HL-60/S4 (cell line): ENCODE measurements around the gene AGBL3.

ENCODE experiments used
- in situ Hi-C: fragments of 300-500 bp; cut with MboI; formaldehyde crosslinking; loops from 2 replicates; pipeline ENCODE4 v1.14.3; 2022; ENCODE audit warnings: low sequenced_read_pairs

The AGBL3 gene

DNA sequence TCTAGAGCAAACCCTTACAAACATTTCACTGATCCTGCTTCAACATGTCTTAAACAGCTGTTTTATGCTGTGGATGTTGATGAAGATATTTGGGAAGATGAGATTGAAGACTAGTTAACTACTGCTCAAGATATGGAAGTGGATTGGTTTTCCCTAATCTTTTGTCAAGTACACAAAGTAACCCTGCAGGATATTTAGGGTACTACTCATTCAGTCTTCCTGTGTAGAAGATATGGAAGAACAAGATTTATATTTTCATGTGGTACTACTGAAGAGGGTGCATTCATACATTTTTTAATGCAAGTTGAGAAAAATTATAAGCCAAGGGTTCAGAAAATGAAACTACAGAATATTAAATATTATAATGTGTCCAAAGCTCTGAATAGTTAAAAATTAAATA is 143.3 kb downstream of the AGBL3 start:
- in situ Hi-C loops = no loop called here

DNA sequence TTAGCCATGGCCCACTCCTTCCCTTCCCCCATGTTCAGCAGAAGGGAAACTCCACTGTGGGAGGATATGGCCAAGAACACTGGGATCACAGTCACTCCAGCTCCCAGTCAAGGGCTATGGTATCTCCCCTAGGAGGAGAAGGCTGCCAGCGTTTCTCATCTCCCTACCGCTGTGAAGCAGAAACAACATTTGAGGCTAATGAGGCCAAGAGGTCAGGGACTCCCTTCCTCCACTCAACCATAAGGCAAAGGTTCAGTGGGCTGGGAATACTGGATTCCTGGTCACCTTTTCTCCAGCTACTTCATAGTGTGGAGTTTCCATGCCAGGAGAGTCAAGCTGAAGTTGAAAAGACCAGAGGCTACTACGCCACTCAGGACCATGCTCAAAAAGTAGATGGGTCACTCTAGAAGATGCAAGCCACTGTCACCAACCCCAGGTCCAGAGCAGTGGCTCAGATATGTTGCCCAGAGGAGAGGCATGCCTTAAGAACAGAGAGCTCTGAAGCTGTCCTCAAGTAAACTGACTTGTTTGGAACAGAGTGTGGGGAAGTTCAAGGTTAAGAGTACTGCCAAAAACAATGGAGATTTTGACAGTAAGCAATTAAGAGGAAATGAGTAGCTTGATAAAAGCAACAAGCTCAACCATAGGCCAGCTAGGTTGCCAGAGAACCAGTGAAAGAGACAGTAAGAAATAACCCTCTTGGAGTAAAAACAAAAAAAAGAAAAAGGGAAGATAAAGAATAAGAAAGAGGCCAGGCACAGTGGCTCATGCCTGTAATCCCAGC is 157.8 kb downstream of the AGBL3 start:
- in situ Hi-C loops = no loop called here

DNA sequence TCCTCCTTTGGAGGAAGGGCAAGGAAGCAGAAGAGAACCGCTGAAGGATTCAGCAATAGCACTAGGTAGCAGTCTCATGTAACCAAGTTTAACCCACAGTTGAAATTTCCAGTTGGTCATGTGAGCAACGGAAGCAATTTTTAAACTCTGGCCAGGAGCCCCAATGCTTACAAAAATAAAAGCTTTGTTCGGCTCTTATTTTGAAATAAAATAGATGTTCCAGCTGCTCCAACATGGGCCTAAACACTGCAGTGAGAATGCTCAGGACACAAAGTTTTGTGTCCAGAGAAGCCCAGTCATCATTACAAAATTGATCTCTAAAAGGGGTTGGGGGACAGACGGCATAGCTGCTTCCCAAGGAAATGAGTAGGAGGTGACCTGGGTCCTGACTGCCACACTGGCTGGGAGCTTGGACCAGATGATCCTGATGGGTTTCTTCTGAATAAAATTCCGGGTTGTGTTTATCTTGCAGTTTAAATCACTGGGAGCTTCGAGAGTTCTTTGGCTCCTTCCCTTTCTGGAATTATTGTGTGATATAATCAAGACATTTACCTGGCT is 161.1 kb downstream of the AGBL3 start:
- in situ Hi-C loops = no loop called here

DNA sequence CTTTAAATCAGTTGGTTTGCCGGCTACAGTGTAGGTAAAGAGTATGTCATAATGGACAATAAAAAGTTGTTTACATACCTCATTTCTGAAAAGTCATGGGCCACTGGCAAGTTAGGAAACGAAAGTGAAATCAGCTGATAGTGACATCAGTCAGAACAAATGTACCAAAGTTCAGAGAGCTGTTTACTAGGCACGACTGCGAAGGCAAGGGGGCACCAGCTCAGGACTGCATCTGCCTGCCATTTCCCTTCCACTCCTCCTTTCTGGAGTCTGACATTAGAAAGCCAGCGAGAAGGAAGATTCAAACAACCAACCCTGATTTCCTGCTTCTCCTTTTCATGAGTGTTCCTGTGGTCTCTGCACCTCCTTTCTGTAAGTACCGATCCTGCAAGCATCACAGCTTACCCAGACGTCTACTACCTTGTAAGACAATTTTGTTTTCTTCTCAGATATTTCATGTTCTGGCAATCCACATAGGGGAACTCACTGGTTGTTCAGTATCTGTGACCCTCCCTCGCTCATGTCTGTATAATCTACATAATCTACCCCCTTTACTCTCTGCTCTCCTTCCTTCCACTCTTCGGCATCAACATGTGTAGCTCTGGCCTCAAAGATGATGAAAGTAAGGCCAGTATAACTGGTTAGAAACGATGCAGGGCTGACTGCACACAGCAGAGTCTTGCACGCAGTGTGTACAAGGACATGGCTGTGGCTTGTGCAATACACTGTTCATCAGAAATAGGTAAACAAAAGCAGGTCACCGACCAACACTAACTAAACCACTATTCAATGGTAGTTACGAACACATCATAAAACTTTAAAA is 161.8 kb downstream of the AGBL3 start, which contains the start of gene TMEM140:
Gene TMEM140, plus strand, starts transcription at position 174 of the 823 bp plus-strand sequence. CDS start 16,370 bp downstream, outside the sequence.
- in situ Hi-C loops = no loop called here

DNA sequence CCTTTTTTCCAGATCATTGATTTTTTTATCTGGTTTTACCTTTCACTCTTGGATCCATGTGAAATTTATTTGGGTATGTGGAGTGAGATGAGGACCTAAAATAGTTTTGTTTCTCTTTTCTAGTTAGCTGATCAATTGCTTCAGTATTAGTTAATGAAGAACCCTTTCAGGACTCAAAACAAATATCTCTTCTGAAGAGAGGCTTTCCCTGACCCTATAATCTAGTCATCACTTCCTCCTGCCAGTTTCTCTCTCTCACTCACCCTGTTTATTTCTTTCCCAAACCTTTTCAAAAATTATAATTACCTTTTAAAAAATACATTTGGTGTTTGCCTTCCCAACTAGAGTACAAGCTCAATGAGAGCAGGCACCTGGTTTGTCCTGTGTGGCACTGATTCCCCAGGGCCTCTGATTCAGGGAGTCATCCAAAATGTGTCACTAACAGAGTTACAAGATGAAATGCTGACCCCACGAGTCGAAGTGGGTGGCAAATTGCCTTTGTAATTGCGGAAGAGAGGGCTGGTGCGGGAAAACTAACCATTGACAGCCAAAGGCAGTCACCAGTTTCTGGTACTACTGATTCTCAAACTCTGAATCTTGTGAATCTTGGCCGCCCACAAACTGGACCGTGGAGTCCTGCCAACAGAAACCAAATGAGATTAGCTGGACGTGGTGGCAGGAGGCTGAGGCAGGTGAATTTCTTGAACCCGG is 163.9 kb downstream of the AGBL3 start:
- in situ Hi-C loops = no loop called here

DNA sequence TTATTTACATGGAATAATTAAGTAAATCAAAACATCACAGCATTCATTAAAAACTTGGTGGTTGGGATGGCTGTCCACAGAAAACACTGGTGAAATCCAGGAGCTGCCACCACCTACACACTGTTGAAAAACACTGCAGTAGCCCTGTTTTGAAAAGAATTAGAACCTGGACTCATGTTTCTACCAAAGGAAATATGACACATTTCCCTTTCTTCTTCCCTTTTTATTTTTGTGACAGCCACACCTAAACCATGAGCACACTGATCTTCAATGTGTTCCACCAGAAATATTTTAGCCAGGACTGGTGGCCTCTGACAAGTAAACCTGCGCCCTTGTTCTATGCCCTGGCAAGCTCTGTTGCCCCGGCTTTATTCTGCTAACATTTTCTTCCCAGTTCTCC is 164.8 kb downstream of the AGBL3 start:
- in situ Hi-C loops = no loop called here

DNA sequence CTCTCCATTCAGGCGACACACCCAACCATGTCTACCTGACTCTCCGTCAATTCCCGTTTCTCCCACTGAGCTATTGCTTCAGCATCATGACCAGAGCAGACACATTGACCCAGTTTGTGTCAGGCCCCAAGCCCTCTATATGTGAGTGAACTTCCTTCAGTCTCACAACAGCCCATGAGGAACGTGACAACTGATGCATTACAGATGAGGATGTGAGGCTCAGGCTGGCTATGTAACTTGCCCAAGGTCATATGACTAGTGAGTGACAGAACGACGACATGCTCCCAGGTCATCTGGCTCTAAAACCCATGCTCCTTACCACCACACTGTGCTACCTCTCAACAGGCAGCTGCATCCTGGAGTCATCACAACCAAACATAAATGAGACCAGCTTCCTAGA is 165.2 kb downstream of the AGBL3 start:
- in situ Hi-C loops = no loop called here

DNA sequence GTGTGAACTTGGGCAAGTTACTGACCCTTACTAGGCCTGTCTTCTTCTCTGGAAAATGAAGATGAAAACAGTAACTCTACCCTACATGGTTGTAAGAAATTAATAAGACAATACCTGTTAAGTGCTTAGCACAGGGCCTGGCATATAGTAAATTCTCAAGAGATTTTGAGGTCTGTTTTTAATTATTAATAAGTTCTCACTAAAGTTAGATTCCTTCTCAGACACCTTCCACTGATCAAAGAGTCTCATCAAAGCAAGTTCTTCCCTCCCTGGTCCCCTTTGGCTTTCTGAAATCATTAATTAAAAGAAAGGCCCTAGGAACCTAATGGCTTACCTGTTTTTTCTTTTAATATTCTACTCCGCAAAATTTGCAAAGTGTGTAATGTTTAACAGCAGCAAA is 166.1 kb downstream of the AGBL3 start:
- in situ Hi-C loops = no loop called here

DNA sequence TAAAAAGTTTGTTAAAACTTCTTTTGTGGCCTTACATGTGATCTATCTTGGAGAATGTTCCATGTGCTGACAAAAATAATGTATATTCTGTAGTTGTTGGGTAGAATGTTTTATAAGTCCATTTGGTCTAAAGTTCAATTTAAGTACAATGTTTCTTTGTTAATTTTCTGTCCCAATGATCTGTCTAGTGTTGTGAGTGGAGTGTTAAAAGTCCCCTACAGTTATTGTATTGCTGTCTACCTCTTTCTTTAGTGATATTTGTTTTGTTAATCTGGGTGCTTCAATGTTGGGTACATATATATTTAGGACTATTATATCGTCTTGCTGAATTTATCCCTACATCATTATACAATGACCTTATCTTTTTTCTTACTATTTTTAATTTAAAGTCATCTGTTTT is 168.4 kb downstream of the AGBL3 start:
- in situ Hi-C loops = no loop called here

DNA sequence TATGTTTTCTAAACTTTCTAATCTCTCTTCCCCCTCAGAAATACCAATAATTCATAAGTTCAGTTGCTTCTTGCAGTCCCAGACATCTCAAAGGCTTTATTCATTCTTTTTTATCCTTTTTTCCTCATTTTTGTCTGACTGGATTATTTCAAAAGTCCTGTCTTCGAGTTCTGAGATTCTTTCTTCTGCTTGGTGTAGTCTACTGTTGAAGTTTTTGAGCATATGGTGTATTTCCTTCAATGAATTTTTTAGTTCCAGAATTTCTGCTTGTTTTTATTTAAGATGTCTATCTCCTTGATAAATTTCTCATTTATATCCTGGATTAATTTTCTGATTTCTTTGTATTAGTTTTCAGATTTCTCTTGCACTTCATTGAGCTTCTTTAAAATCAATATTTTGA is 170.0 kb downstream of the AGBL3 start:
- in situ Hi-C loops = no loop called here

DNA sequence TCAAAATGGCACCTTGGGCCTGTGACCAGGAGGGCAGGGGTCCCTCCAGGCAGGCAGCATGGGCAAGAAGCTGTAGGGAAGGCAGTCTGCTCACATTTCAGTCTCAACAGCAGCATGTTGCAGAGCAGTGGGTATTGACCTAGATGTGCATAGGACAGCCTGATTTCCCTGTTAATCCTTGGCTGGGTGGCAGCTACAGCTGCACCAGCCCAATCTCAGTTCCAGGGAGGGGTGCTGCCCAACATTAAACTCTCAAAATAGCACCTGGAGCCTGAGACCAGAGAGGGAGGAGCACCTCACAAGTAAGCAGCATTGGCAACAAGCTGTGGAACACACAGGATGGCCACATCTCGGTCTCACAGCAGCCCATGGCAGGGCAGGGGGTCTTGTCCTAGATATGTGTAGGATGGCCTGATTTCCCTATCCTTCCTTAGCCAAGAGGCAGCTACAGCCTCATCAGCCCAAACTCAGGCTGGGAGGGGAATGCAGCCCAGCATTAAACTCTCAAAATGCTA is 171.9 kb downstream of the AGBL3 start:
- in situ Hi-C loops = no loop called here

DNA sequence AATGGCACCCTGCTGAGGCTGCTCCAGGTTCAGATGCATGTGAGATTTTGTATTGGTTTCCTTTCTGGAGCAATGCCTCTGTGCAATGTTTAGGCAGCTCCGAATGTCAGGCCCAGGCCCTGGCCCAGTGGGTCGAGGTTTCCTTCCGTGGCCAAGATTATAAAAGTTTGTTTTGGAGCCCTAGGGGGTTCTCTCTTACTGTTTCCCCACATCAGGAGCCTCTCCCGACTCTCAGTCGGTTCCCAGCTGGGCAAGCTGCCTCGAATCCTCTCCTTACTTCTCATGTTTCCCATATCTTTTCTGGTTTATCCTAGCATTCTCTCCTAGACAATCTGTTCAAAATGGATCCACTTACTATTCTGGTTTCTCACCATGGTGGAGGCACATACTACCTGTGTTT is 172.6 kb downstream of the AGBL3 start:
- in situ Hi-C loops = no loop called here

DNA sequence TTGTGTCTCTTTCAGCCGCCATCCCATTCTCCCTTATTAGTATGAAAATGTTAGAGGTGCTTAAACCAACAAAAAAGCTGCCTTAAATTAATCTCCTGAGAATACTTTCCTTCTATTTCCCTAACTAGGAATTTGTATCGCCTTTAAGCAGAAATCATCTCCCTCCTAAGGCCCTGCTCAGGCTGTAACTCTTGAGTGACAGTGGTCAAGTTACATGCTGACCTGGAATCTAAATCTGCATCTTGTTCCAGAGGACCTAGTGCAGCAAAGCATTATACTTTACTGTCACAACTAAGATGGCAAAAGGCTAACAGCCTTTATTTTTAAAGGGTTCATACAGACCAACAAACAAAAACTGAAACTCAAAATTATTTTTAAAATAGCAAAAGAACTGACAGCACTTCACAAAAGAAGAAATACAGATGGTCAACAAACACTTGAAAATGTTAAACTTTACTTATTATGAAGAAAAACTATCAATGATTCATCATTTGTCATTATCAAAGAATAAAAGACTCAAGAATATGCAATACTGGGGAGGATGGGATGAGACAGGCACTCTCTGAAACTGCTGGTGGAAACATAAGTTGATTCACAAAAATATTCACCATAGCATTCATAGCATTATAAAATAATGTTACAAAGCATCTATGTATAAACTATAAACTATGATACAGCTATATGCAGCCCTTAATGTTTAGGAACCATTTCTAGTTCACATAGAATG is 173.2 kb downstream of the AGBL3 start:
- in situ Hi-C loops = loop anchor here (10.0 kb wide), 1 partner anchor 175 kb away; the partner anchor contains the start of gene AGBL3

DNA sequence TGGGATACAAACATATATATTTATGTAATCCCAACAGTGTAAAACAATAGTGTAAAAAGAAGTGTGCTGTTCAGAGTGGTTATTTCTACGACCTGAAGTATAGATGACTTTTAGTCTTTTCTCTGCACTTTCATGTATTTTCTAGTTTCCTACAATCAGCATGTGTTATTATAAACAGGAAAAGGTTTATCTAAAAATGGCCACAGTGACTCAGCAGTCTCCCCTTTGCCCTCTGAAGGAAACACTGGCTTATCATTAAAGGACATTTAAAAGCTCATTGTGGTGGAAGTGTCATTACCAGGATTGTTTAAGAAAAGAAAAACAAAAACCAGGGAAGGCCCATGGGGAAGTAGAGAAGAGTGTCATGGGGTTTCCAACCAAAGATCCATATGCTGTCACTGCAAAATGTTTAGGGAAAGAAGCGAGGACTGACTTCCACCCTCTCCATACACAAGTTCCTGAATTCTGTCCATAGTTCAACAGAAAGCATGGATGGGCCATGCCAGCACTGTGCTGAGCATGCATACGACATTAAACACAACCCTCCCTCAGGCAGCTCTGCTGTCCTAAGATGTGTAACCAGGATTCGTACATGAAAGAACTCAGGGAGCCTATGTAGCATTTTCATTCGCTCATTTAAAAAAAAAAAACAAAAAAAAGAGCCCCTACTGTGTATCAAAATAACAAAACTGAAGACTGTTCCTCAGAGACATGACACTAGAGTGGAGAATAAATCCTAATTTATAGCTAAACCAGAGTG is 174.0 kb downstream of the AGBL3 start:
- in situ Hi-C loops = loop anchor here (10.0 kb wide), 1 partner anchor 175 kb away; the partner anchor contains the start of gene AGBL3

DNA sequence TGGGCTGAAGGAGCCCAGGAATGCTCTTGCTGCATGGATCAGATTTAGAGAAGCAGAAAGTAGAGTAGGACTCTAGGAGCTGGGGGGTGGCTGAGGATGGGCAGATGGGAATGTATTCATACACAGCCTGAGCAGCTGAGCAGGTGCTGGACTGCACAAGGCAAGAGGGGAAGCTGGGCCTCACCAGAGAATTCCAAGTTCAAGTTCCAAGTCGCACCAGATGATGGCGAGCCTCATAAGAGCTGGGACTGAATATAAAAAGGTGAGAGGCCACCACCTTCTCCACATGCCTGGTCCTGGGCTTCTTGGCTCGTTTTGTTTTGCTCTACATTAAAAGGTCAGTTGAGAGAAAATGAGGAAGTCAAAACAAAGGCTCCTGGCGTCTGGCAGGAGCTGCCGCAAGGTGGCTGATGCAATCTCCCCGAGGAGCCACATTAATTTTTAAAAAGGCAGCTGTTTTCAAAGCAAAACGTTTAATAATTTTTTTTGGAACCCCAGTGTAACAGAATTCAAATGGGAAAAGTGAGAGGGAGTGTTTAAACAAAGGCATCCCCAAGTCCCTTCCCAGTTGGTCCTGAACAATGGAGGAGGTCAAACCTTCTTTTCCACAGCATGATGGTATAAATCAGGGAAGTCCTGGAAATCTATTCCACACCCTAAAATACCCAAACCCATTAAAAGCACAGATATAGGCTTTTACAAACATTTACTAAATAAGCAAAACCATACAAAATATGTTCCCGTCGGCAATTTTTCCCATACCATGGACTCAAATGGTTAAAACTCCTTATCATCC is 174.7 kb downstream of the AGBL3 start:
- in situ Hi-C loops = loop anchor here (10.0 kb wide), 1 partner anchor 176 kb away; the partner anchor contains the start of gene AGBL3

DNA sequence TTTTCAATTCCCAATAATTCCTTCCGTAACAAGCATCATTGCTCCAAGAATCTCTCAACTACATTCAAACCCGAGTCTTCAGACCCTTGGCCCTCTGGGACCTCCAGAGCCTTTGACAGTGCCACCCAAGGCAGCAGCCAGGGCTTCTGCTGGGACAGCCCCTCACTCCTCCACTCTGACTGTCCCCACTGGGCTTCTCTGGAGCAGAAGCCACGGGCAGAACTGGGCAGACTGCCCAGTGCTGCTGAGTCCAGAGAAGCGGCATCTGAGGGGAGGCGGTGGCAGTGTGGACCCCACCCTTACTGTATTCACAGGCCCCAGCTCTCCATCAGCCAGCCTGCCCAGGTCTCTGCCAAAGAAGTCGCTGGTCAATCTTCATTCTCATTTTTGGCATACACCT is 175.4 kb downstream of the AGBL3 start:
- in situ Hi-C loops = loop anchor here (10.0 kb wide), 1 partner anchor 177 kb away; the partner anchor contains the start of gene AGBL3

DNA sequence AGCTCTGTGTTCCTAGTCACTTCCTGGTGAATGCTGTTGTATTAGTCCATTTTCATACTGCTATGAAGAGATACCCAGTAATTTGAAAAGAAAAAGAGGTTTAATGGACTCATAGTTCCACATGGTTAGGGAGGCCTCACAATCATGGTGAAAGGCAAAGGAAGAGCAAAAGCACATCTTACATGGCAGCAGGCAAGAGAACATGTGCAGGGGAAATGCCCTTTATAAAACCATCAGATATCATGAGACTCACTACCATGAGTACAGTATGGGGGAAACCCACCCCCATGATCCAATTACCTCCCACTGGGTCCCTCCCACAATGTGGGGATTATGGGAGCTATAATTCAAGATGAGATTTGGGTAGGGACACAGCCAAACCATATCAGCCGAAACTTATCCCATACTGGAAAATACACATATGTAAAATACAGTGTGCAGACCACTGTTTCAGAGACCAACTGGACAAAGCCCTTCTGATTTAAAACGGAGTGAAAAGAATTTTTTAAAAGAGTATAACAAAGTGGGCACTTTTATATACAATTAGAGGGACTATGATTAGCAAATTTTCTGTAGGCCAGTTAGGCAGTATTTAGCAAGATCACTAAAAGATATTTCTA is 176.2 kb downstream of the AGBL3 start:
- in situ Hi-C loops = loop anchor here (10.0 kb wide), 1 partner anchor 178 kb away; the partner anchor contains the start of gene AGBL3
